ENCODE results near the gene KCNK10. TPM values are rescaled to one million over a fixed set of nuclear protein-coding genes. Genes with fewer than 3 reads are reported as not detected.

The KCNK10 gene
- total RNA-seq, 4 donors from 2014 or later: 0.10 to 0.38 TPM; not detected in 2

GRCh38 chr14:88168025-88168424 is 155.0 kb downstream of the KCNK10 start:
- DNase-seq: no peak
- H3K4me3 ChIP-seq (replicated peaks in 1 of 3): no peak overlapping the region
- H3K27me3 ChIP-seq: no peaks in the 10 kb centered on the region
- H3K4me1 ChIP-seq: no peaks in the 10 kb centered on the region
- WGBS, 2 donors: 84 to 92% methylated on average over 7 of the region's 7 CpGs
- intact Hi-C loops (cut with DNase I): loop anchor here (10.0 kb wide), 1 partner anchor 143 kb away; no protein-coding TSS in a partner anchor
- H3K27ac ChIP-seq: no peak overlapping the region
- H3K9me3 ChIP-seq: no peaks in the 10 kb centered on the region
- H3K36me3 ChIP-seq: no peaks in the 10 kb centered on the region
- no peak for TF ChIP-seq POLR2A (IDR thresholded peaks at IDR 0.05)
- TF ChIP-seq, protein P1, sequence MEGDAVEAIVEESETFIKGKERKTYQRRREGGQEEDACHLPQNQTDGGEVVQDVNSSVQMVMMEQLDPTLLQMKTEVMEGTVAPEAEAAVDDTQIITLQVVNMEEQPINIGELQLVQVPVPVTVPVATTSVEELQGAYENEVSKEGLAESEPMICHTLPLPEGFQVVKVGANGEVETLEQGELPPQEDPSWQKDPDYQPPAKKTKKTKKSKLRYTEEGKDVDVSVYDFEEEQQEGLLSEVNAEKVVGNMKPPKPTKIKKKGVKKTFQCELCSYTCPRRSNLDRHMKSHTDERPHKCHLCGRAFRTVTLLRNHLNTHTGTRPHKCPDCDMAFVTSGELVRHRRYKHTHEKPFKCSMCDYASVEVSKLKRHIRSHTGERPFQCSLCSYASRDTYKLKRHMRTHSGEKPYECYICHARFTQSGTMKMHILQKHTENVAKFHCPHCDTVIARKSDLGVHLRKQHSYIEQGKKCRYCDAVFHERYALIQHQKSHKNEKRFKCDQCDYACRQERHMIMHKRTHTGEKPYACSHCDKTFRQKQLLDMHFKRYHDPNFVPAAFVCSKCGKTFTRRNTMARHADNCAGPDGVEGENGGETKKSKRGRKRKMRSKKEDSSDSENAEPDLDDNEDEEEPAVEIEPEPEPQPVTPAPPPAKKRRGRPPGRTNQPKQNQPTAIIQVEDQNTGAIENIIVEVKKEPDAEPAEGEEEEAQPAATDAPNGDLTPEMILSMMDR (IDR thresholded peaks at IDR 0.05): no peak

DNA sequence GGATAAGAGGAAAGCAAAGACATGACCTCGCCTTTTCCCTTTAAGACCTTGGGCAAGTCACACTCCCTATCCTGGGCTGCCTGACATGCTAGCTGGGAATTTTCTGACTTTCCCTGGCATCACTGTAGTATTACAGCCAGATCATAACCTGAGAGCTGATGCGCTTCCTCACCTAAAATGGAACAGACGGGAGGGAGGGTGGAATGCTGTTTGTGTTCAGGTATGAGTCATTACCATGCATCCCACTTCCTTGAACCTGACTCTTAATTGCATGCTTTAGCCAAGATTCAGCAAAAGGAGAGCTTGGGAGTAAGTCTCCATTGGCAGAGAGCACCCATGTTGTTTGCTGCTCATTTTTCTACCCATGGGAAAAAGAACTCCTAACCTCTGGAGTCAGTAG is 156.5 kb downstream of the KCNK10 start:
- TF ChIP-seq, protein P1 (IDR thresholded peaks at IDR 0.05): no peak
- no peak for DNase-seq
- no peaks in the 10 kb centered on the region for H3K36me3 ChIP-seq
- intact Hi-C loops (cut with DNase I): loop anchor here (10.0 kb wide), 1 partner anchor 142 kb away; no protein-coding TSS in a partner anchor
- H3K4me1 ChIP-seq: no peaks in the 10 kb centered on the region
- H3K27me3 ChIP-seq: no peaks in the 10 kb centered on the region
- H3K4me3 ChIP-seq (replicated peaks in 1 of 3): no peak overlapping the region
- WGBS, 2 donors: 84 to 88% methylated on average over 3 of the region's 3 CpGs
- no peaks in the 10 kb centered on the region for H3K9me3 ChIP-seq
- no peak overlapping the region for H3K27ac ChIP-seq

- Histone ChIP-seq H3K27me3 (no peaks in the 10 kb centered on the region), H3K36me3 (no peaks in the 10 kb centered on the region), H3K4me3 (replicated peaks in 1 of 3) (no peak overlapping the region), H3K4me1 (no peaks in the 10 kb centered on the region), H3K9me3 (no peaks in the 10 kb centered on the region), H3K27ac (no peak overlapping the region)
- TF ChIP-seq, protein P1 (IDR thresholded peaks at IDR 0.05): no peak
- TF ChIP-seq POLR2A (IDR thresholded peaks at IDR 0.05): no peak
- WGBS, 2 donors: 59 to 64% methylated on average over 3 of the region's 3 CpGs
- no peak for DNase-seq
- intact Hi-C loops (cut with DNase I): loop anchor here (10.0 kb wide), 1 partner anchor 140 kb away; no protein-coding TSS in a partner anchor
Observed at GRCh38 chr14:88164906-88165534, 158.0 kb downstream of the KCNK10 start.

GRCh38 chr14:88163731-88164255 is 159.3 kb downstream of the KCNK10 start:
- intact Hi-C loops (cut with DNase I): loop anchor here (10.0 kb wide), 1 partner anchor 139 kb away; no protein-coding TSS in a partner anchor
- no peaks in the 10 kb centered on the region for H3K27me3 ChIP-seq
- H3K27ac ChIP-seq: no peak overlapping the region
- no peaks in the 10 kb centered on the region for H3K4me1 ChIP-seq
- H3K9me3 ChIP-seq: no peaks in the 10 kb centered on the region
- H3K36me3 ChIP-seq: no peaks in the 10 kb centered on the region
- no peak for DNase-seq
- TF ChIP-seq, protein P1 (IDR thresholded peaks at IDR 0.05): no peak
- TF ChIP-seq POLR2A (IDR thresholded peaks at IDR 0.05): no peak
- H3K4me3 ChIP-seq (replicated peaks in 1 of 3): no peak overlapping the region
- WGBS, 2 donors: 75 to 80% methylated on average over 4 of the region's 4 CpGs

GRCh38 chr14:88156127-88156526 is 166.9 kb downstream of the KCNK10 start:
- Histone ChIP-seq H3K27ac (no peak overlapping the region), H3K9me3 (no peaks in the 10 kb centered on the region), H3K4me1 (no peaks in the 10 kb centered on the region), H3K36me3 (no peaks in the 10 kb centered on the region), H3K4me3 (replicated peaks in 1 of 3) (no peak overlapping the region), H3K27me3 (no peaks in the 10 kb centered on the region)
- 79 to 87% methylated on average over 1 of the region's 1 CpG for WGBS, 2 donors
- TF ChIP-seq, protein P1 (IDR thresholded peaks at IDR 0.05): no peak
- no peak for TF ChIP-seq POLR2A (IDR thresholded peaks at IDR 0.05)
- intact Hi-C loops (cut with DNase I): no loop called here
- DNase-seq: no peak
